ENCODE measurements around the gene PLIN3. TPM values are rescaled to one million over a fixed set of nuclear protein-coding genes. Genes with fewer than 3 reads are reported as not detected.
A peak's percentile ranks its signal among the peaks of the same experiment; 100 is the strongest.

Gene PLIN3
- total and polyA plus RNA-seq, 9 of the 15 experiments (the other 6 are each of a cell fraction or from before 2014, with no cell fraction given): 7.5 to 75.6 (median 43.1) TPM

- TF ChIP-seq ZNF655 (CRISPR knock-in tag; IDR thresholded peaks at IDR 0.05): no peak
- peak; percentile 46; the same call in 1 of the 2 replicates for TF ChIP-seq E2F3 (CRISPR knock-in tag; IDR thresholded peaks at IDR 0.05)
- no peak for TF ChIP-seq NR0B1 (IDR thresholded peaks at IDR 0.05; ENCODE audit: partially characterized antibody)
- no peak for TF ChIP-seq ERF (CRISPR knock-in tag; IDR thresholded peaks at IDR 0.05)
- TF ChIP-seq ADNP (tag; IDR thresholded peaks at IDR 0.05): no peak
- no peak for TF ChIP-seq E2F5 (CRISPR knock-in tag; IDR thresholded peaks at IDR 0.05)
- no peak for TF ChIP-seq ZBTB43 (CRISPR knock-in tag; IDR thresholded peaks at IDR 0.05)
- TF ChIP-seq SOX6 (IDR thresholded peaks at IDR 0.05): peak; percentile 18; the same call in 1 of the 2 replicates
- TF ChIP-seq POLR2A (conservative IDR thresholded peaks at IDR 0.05): peak; percentile 86
- peak; percentile 68 for TF ChIP-seq DEAF1 (CRISPR knock-in tag; IDR thresholded peaks at IDR 0.05)
- TF ChIP-seq ZNF699 (CRISPR knock-in tag; IDR thresholded peaks at IDR 0.05; ENCODE audit: insufficient replicate concordance): no peak
- TF ChIP-seq NRF1 (conservative IDR thresholded peaks at IDR 0.05 in 1 of 2, IDR thresholded peaks at IDR 0.05 in 1 of 2): peak; percentile 88 to 90
- TF ChIP-seq ZFX (CRISPR knock-in tag; IDR thresholded peaks at IDR 0.05): peak; percentile 62; the same call in 1 of the 2 replicates
- no peak for TF ChIP-seq CGGBP1 (CRISPR knock-in tag; IDR thresholded peaks at IDR 0.05)
- peak; percentile 92 for TF ChIP-seq TBP (optimal IDR thresholded peaks at IDR 0.05; ENCODE audit: low read depth, low read length)
- no peak for TF ChIP-seq PHB (CRISPR knock-in tag; IDR thresholded peaks at IDR 0.05)
- TF ChIP-seq DNMT1 (IDR thresholded peaks at IDR 0.05): no peak
- TF ChIP-seq ZBTB2 (IDR thresholded peaks at IDR 0.05): no peak
Measured at GRCh38 chr19:4791183-4792018, 76.1 kb downstream of the PLIN3 start, which contains the start of gene FEM1A (continued).

Data from K562 (cell line).